Measurements from ENCODE around the gene NRROS. TPM values are rescaled to one million over a fixed set of nuclear protein-coding genes. Genes with fewer than 3 reads are reported as not detected.

NRROS gene
- total and polyA plus RNA-seq, 2 experiments from 2014 or later, result 0.33 TPM; not detected in 1

GRCh38 chr3:196654006-196654734 is 14.7 kb downstream of the NRROS start:
- no peak overlapping the region for H3K4me2 ChIP-seq
- H3K27ac ChIP-seq, result no peak overlapping the region
- 89% methylated on average over 12 of the region's 12 CpGs for WGBS (ENCODE audit: low lambda C conversion rate, missing lambda C conversion rate)
- H3K9me3 ChIP-seq (ENCODE audit: low read depth), result no peaks in the 10 kb centered on the region
- no peak overlapping the region for H3K4me3 ChIP-seq
- no peaks in the 10 kb centered on the region for H3K36me3 ChIP-seq (replicated peaks; ENCODE audit: insufficient read depth, low read depth)
- no peak for DNase-seq (ENCODE audit: low spot score)
- H3K9me2 ChIP-seq (replicated peaks; ENCODE audit: insufficient read depth), result no peaks in the 10 kb centered on the region
- H2AFZ ChIP-seq, result no peak overlapping the region
- no peaks in the 10 kb centered on the region for H3K79me2 ChIP-seq
- no peaks in the 10 kb centered on the region for H4K20me1 ChIP-seq (ENCODE audit: insufficient read depth, poor library complexity, severe bottlenecking)
- no peak for TF ChIP-seq EZH2phosphoT487 (IDR thresholded peaks at IDR 0.05; ENCODE audit: low read depth, severe bottlenecking, unreplicated experiment)
- TF ChIP-seq EZH2 (IDR thresholded peaks at IDR 0.05; ENCODE audit: borderline replicate concordance), result no peak
- no peak for TF ChIP-seq CTCF (IDR thresholded peaks at IDR 0.05; ENCODE audit: poor library complexity)
- no peaks in the 10 kb centered on the region for H3K4me1 ChIP-seq (ENCODE audit: insufficient read depth)
- H3K27me3 ChIP-seq, result no peaks in the 10 kb centered on the region

- TF ChIP-seq EZH2 (IDR thresholded peaks at IDR 0.05; ENCODE audit: borderline replicate concordance), result no peak
- no peak for TF ChIP-seq EZH2phosphoT487 (IDR thresholded peaks at IDR 0.05; ENCODE audit: low read depth, severe bottlenecking, unreplicated experiment)
- TF ChIP-seq CTCF (IDR thresholded peaks at IDR 0.05; ENCODE audit: poor library complexity), result no peak
- Histone ChIP-seq H3K27me3 (no peaks in the 10 kb centered on the region), H3K4me2 (no peak overlapping the region), H3K36me3 (replicated peaks; ENCODE audit: insufficient read depth, low read depth) (no peaks in the 10 kb centered on the region), H3K4me1 (ENCODE audit: insufficient read depth) (no peaks in the 10 kb centered on the region), H3K4me3 (no peak overlapping the region), H3K9me3 (ENCODE audit: low read depth) (no peaks in the 10 kb centered on the region), H3K9me2 (replicated peaks; ENCODE audit: insufficient read depth) (no peaks in the 10 kb centered on the region), H2AFZ (no peak overlapping the region), H3K79me2 (no peaks in the 10 kb centered on the region), H4K20me1 (ENCODE audit: insufficient read depth, poor library complexity, severe bottlenecking) (no peaks in the 10 kb centered on the region), H3K27ac (no peak overlapping the region)
- 92% methylated on average over 7 of the region's 7 CpGs for WGBS (ENCODE audit: low lambda C conversion rate, missing lambda C conversion rate)
- no peak for DNase-seq (ENCODE audit: low spot score)
These were observed 15.2 kb downstream of the NRROS start for GRCh38 chr3:196654735-196655090.

- Histone ChIP-seq H3K36me3 (replicated peaks; ENCODE audit: insufficient read depth, low read depth) (no peaks in the 10 kb centered on the region), H3K79me2 (no peaks in the 10 kb centered on the region), H3K27ac (no peak overlapping the region), H2AFZ (no peak overlapping the region), H3K4me3 (no peak overlapping the region), H3K27me3 (no peaks in the 10 kb centered on the region), H3K4me2 (no peak overlapping the region), H3K4me1 (ENCODE audit: insufficient read depth) (no peaks in the 10 kb centered on the region), H3K9me3 (ENCODE audit: low read depth) (no peaks in the 10 kb centered on the region), H4K20me1 (ENCODE audit: insufficient read depth, poor library complexity, severe bottlenecking) (no peaks in the 10 kb centered on the region), H3K9me2 (replicated peaks; ENCODE audit: insufficient read depth) (no peaks in the 10 kb centered on the region)
- TF ChIP-seq EZH2phosphoT487 (IDR thresholded peaks at IDR 0.05; ENCODE audit: low read depth, severe bottlenecking, unreplicated experiment), result no peak
- no peak for TF ChIP-seq CTCF (IDR thresholded peaks at IDR 0.05; ENCODE audit: poor library complexity)
- no peak for TF ChIP-seq EZH2 (IDR thresholded peaks at IDR 0.05; ENCODE audit: borderline replicate concordance)
- DNase-seq (ENCODE audit: low spot score), result no peak
- 96% methylated on average over 12 of the region's 12 CpGs for WGBS (ENCODE audit: low lambda C conversion rate, missing lambda C conversion rate)
These were observed 16.0 kb downstream of the NRROS start for GRCh38 chr3:196655496-196655895.

Data from hepatocyte (in vitro differentiated cells).